Bronchial epithelial cell (primary cell): ENCODE results near the gene CYP27A1. TPM values are rescaled to one million over a fixed set of nuclear protein-coding genes. Genes with fewer than 3 reads are reported as not detected.

ENCODE experiments used
- DNase-seq: peaks from one replicate; pipeline ENCODE4 v3.0.0-alpha.2; 2010; ENCODE audit warnings: low read depth
- FAIRE-seq: peaks from 2 replicates; lab custom pipeline; 2011; peaks lifted over from hg19 to GRCh38; lab: Jason Lieb, UNC
- H3K27me3 ChIP-seq: 2 replicates; pipeline ENCODE4 v1.5.1; 2011; ENCODE audit warnings: low read length; ENCODE audit not compliant: control insufficient read depth, insufficient read depth
- H3K36me3 ChIP-seq: 2 replicates; pipeline ENCODE4 v1.5.1; 2011; ENCODE audit warnings: low read length; ENCODE audit not compliant: control insufficient read depth, insufficient read depth
- H3K4me3 ChIP-seq: 2 replicates; pipeline ENCODE4 v1.5.1; 2011; ENCODE audit warnings: mild to moderate bottlenecking, low read depth, low read length, control low read depth
- CTCF ChIP-seq: IDR thresholded peaks from 2 replicates; pipeline ENCODE4 v1.5.1; 2011; ENCODE audit warnings: mild to moderate bottlenecking, moderate library complexity, low read length, control low read depth, inconsistent platforms; ENCODE audit not compliant: insufficient read depth, severe bottlenecking
- total RNA-seq: library from RNA; depleted of rRNA; stranded (reverse); fragments of >200 nt; gene quantifications from 2 replicates; pipeline ENCODE4 v1.2.1, GENCODE V29; 2014

The CYP27A1 gene
- total RNA-seq, 1 donor from 2014 or later: 0.26 TPM

- H3K36me3 ChIP-seq: no peaks in the 10 kb centered on the region
- DNase-seq (no peak), FAIRE-seq (peak; percentile 47)
- H3K4me3 ChIP-seq: no peak overlapping the region
- TF ChIP-seq CTCF: no peak
- no peaks in the 10 kb centered on the region for H3K27me3 ChIP-seq
Observed at GRCh38 chr2:218813771-218814460, 32.0 kb downstream of the CYP27A1 start.

- DNase-seq: no peak
- no peak for FAIRE-seq
- TF ChIP-seq CTCF: no peak
- Histone ChIP-seq H3K27me3 (no peaks in the 10 kb centered on the region), H3K4me3 (no peak overlapping the region), H3K36me3 (no peaks in the 10 kb centered on the region)
Observed at GRCh38 chr2:218814540-218815243, 32.7 kb downstream of the CYP27A1 start.

GRCh38 chr2:218815244-218815637, 33.3 kb downstream of the CYP27A1 start:
- FAIRE-seq: no peak
- Histone ChIP-seq H3K4me3 (no peak overlapping the region), H3K36me3 (no peaks in the 10 kb centered on the region), H3K27me3 (no peaks in the 10 kb centered on the region)
- DNase-seq: no peak
- no peak for TF ChIP-seq CTCF

GRCh38 chr2:218815649-218816048, 33.7 kb downstream of the CYP27A1 start:
- Histone ChIP-seq H3K27me3 (no peaks in the 10 kb centered on the region), H3K4me3 (no peak overlapping the region), H3K36me3 (no peaks in the 10 kb centered on the region)
- FAIRE-seq: no peak
- DNase-seq: no peak
- no peak for TF ChIP-seq CTCF

GRCh38 chr2:218816561-218817011, 34.6 kb downstream of the CYP27A1 start:
- H3K4me3 ChIP-seq: no peak overlapping the region
- no peaks in the 10 kb centered on the region for H3K27me3 ChIP-seq
- no peak for DNase-seq
- no peak for TF ChIP-seq CTCF
- H3K36me3 ChIP-seq: no peaks in the 10 kb centered on the region
- FAIRE-seq: no peak
